ENCODE measurements around the gene ZC3H10. TPM values are rescaled to one million over a fixed set of nuclear protein-coding genes. Genes with fewer than 3 reads are reported as not detected.

Gene ZC3H10
- total RNA-seq, 1 donor from 2014 or later = 4.9 TPM

- no peaks in the 10 kb centered on the region for H3K27me3 ChIP-seq (ENCODE audit: low read depth)
- peaks cover 43% of the 10 kb centered on the region for H3K4me1 ChIP-seq
- intact Hi-C loops (cut with micrococcal nuclease) = no loop called here
- no peak overlapping the region for H3K4me3 ChIP-seq
- no peak for TF ChIP-seq CTCF (IDR thresholded peaks at IDR 0.05; ENCODE audit: borderline replicate concordance)
- no peak for DNase-seq
- no peaks in the 10 kb centered on the region for H3K9me3 ChIP-seq (replicated peaks)
- no peaks in the 10 kb centered on the region for H3K36me3 ChIP-seq
- H3K27ac ChIP-seq (replicated peaks) = no peak overlapping the region
These were observed 32.5 kb downstream of the ZC3H10 start for GRCh38 chr12:56150563-56150962.

GRCh38 chr12:56151672-56152131 lies 33.6 kb downstream of the ZC3H10 start:
- Histone ChIP-seq H3K27ac (replicated peaks) (peak overlapping the region; percentile 93), H3K4me3 (peak overlapping the region; percentile 76), H3K9me3 (replicated peaks) (no peaks in the 10 kb centered on the region), H3K4me1 (peaks cover 38% of the 10 kb centered on the region), H3K27me3 (ENCODE audit: low read depth) (no peaks in the 10 kb centered on the region), H3K36me3 (no peaks in the 10 kb centered on the region)
- intact Hi-C loops (cut with micrococcal nuclease) = no loop called here
- no peak for DNase-seq
- TF ChIP-seq CTCF (IDR thresholded peaks at IDR 0.05; ENCODE audit: borderline replicate concordance) = peak; percentile 32

GRCh38 chr12:56152132-56152755 lies 34.2 kb downstream of the ZC3H10 start, which contains the start of gene MYL6B:
TSS of gene MYL6B (plus strand) at chr12:56152587. CDS start at chr12:56153919, 1,332 bp downstream.
- Histone ChIP-seq H3K4me3 (peak within 1 kb of the TSS; percentile 76), H3K27me3 (ENCODE audit: low read depth) (no peaks in the 10 kb centered on the region), H3K27ac (replicated peaks) (peak within 1 kb of the TSS; percentile 93), H3K36me3 (no peaks in the 10 kb centered on the region), H3K9me3 (replicated peaks) (no peaks in the 10 kb centered on the region), H3K4me1 (peaks cover 38% of the 10 kb centered on the region)
- DNase-seq = peak; percentile 96
- TF ChIP-seq CTCF (IDR thresholded peaks at IDR 0.05; ENCODE audit: borderline replicate concordance) = no peak
- intact Hi-C loops (cut with micrococcal nuclease) = no loop called here

- Histone ChIP-seq H3K4me1 (peaks cover 42% of the 10 kb centered on the region), H3K27me3 (ENCODE audit: low read depth) (no peaks in the 10 kb centered on the region), H3K4me3 (peak overlapping the region; percentile 76), H3K36me3 (no peaks in the 10 kb centered on the region), H3K9me3 (replicated peaks) (no peaks in the 10 kb centered on the region), H3K27ac (replicated peaks) (peak overlapping the region; percentile 93)
- no peak for TF ChIP-seq CTCF (IDR thresholded peaks at IDR 0.05; ENCODE audit: borderline replicate concordance)
- no peak for DNase-seq
- intact Hi-C loops (cut with micrococcal nuclease) = no loop called here
These were observed 35.0 kb downstream of the ZC3H10 start for GRCh38 chr12:56152756-56153677.

DNA sequence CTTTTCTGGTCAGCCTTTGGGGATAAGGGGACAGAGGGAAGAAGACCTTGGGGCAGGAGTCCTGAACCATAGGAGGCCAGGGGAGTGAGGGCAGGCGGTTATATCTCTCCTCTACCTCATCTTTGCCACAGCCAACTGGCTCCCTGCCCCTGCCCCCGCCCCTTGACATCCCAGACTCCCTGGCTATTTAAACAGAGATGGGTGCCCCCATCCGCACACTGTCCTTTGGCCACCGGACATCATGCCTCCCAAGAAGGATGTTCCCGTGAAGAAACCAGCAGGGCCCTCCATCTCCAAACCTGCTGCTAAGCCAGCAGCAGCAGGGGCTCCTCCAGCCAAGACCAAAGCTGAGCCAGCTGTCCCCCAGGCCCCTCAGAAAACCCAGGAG lies 35.6 kb downstream of the ZC3H10 start:
- no peak for TF ChIP-seq CTCF (IDR thresholded peaks at IDR 0.05; ENCODE audit: borderline replicate concordance)
- Histone ChIP-seq H3K4me3 (no peak overlapping the region), H3K27ac (replicated peaks) (no peak overlapping the region), H3K27me3 (ENCODE audit: low read depth) (no peaks in the 10 kb centered on the region), H3K4me1 (peaks cover 46% of the 10 kb centered on the region), H3K9me3 (replicated peaks) (no peaks in the 10 kb centered on the region), H3K36me3 (no peaks in the 10 kb centered on the region)
- intact Hi-C loops (cut with micrococcal nuclease) = no loop called here
- DNase-seq = no peak

Measured in left ventricle myocardium inferior (tissue), 1 donor.